Keratinocyte (primary cell): ENCODE measurements around the gene SPTSSA. TPM values are rescaled to one million over a fixed set of nuclear protein-coding genes. Genes with fewer than 3 reads are reported as not detected.

Experiments
- DNase-seq: peaks from one replicate; pipeline ENCODE4 v3.0.0-alpha.2; 2011; ENCODE audit warnings: low read depth, missing footprints, low spot score
- FAIRE-seq: peaks from 2 replicates; lab custom pipeline; 2011; peaks lifted over from hg19 to GRCh38; lab: Jason Lieb, UNC
- H2AFZ ChIP-seq: 2 replicates; pipeline ENCODE4 v1.6.0; 2012; ENCODE audit warnings: low read length, control low read depth, inconsistent platforms; ENCODE audit not compliant: control insufficient read depth
- H3K27ac ChIP-seq: 2 replicates; pipeline ENCODE4 v1.5.1; 2011; ENCODE audit warnings: low read length; ENCODE audit not compliant: control insufficient read depth, insufficient read depth
- H3K27me3 ChIP-seq: 3 replicates; pipeline ENCODE4 v1.6.0; 2011; ENCODE audit warnings: low read length; ENCODE audit not compliant: control insufficient read depth, insufficient read depth; ENCODE audit errors: extremely low read depth
- H3K36me3 ChIP-seq, 2 experiments: 2 replicates in 1 of 2; 3 replicates in 1 of 2; pipeline ENCODE4 v1.5.1; 2011; ENCODE audit warnings: low read length in 2 of 2, mild to moderate bottlenecking in 1 of 2; ENCODE audit not compliant: control insufficient read depth in 2 of 2, insufficient read depth in 2 of 2; ENCODE audit errors: extremely low read depth in 1 of 2
- H3K4me1 ChIP-seq: 3 replicates; pipeline ENCODE4 v1.5.1; 2011; ENCODE audit warnings: low read length; ENCODE audit not compliant: control insufficient read depth, insufficient read depth; ENCODE audit errors: extremely low read depth
- H3K4me2 ChIP-seq: 3 replicates; pipeline ENCODE4 v1.6.0; 2011; ENCODE audit warnings: low read depth, low read length; ENCODE audit not compliant: control insufficient read depth, insufficient read depth; ENCODE audit errors: extremely low read depth
- H3K4me3 ChIP-seq, 3 experiments: fragments of 200-600 bp in 1 of 3; sonication (generic) in 1 of 3; 2 replicates in 2 of 3; 3 replicates in 1 of 3; pipeline ENCODE4 v1.5.1; 2011 to 2016; ENCODE audit warnings: low read length in 3 of 3, mild to moderate bottlenecking in 3 of 3, control low read depth in 2 of 3, inconsistent platforms in 1 of 3, low read depth in 1 of 3, mixed read lengths in 1 of 3, mixed run types in 1 of 3, moderate library complexity in 1 of 3; ENCODE audit not compliant: control insufficient read depth in 2 of 3, insufficient read depth in 2 of 3; ENCODE audit errors: extremely low read depth in 1 of 3
- H3K79me2 ChIP-seq: 2 replicates; pipeline ENCODE4 v1.6.0; 2012; ENCODE audit warnings: low read length; ENCODE audit not compliant: control insufficient read depth, insufficient read depth
- H3K9ac ChIP-seq: 3 replicates; pipeline ENCODE4 v1.6.0; 2011; ENCODE audit warnings: low read length; ENCODE audit not compliant: control insufficient read depth, insufficient read depth; ENCODE audit errors: extremely low read depth
- H3K9me1 ChIP-seq: 3 replicates; pipeline ENCODE4 v1.6.0; 2011; ENCODE audit warnings: low read length; ENCODE audit not compliant: control insufficient read depth, insufficient read depth; ENCODE audit errors: extremely low read depth
- H3K9me3 ChIP-seq: 2 replicates; pipeline ENCODE4 v1.5.1; 2012; ENCODE audit warnings: low read depth, low read length; ENCODE audit not compliant: control insufficient read depth
- H4K20me1 ChIP-seq: 3 replicates; pipeline ENCODE4 v1.6.0; 2011; ENCODE audit warnings: low read length; ENCODE audit not compliant: control insufficient read depth, insufficient read depth; ENCODE audit errors: extremely low read depth
- EZH2 ChIP-seq: IDR thresholded peaks from one replicate; pipeline ENCODE4 v1.6.1; 2012; ENCODE audit warnings: inconsistent platforms, mild to moderate bottlenecking, low read length, moderate library complexity
- dilution Hi-C: fragments of 300-500 bp; cut with MboI; formaldehyde crosslinking; loops from one replicate; pipeline ENCODE4 v1.7.0; 2020; ENCODE audit warnings: low sequenced_read_pairs; ENCODE audit not compliant: extremely low pct_ligation_motif_present
- polyA plus RNA-seq, 5 experiments: library from polyadenylated mRNA; depleted of rRNA in 3 of 5; stranded (reverse) in 3 of 5; stranded (forward) in 1 of 5; unstranded in 1 of 5; fragments of >200 nt; gene quantifications; 1 replicate in 1 of 5; 2 replicates in 3 of 5; 3 replicates in 1 of 5; pipeline versions ENCODE4 v1.2.1 to v1.2.3, GENCODE V29; 2011 to 2012; ENCODE audit warnings: missing spikeins in 2 of 5, low read depth in 1 of 5, low replicate concordance in 1 of 5
- TF ChIP-seq, protein P1 (sequence below), 3 experiments: IDR thresholded peaks in 1 of 3; conservative IDR thresholded peaks in 1 of 3; optimal IDR thresholded peaks in 1 of 3; 2 replicates in 2 of 3; 3 replicates in 1 of 3; pipeline versions ENCODE3 to v1.5.1; 2011; ENCODE audit warnings: low read length in 3 of 3, mild to moderate bottlenecking in 3 of 3, moderate library complexity in 2 of 3, control low read depth in 1 of 3, inconsistent platforms in 1 of 3; ENCODE audit not compliant: insufficient read depth in 2 of 3; ENCODE audit errors: extremely low read depth in 1 of 3

Gene SPTSSA
- polyA plus RNA-seq, 1 donor (not counting 4 experiments of a cell fraction or from before 2014, with no cell fraction given): 43.9 TPM

DNA sequence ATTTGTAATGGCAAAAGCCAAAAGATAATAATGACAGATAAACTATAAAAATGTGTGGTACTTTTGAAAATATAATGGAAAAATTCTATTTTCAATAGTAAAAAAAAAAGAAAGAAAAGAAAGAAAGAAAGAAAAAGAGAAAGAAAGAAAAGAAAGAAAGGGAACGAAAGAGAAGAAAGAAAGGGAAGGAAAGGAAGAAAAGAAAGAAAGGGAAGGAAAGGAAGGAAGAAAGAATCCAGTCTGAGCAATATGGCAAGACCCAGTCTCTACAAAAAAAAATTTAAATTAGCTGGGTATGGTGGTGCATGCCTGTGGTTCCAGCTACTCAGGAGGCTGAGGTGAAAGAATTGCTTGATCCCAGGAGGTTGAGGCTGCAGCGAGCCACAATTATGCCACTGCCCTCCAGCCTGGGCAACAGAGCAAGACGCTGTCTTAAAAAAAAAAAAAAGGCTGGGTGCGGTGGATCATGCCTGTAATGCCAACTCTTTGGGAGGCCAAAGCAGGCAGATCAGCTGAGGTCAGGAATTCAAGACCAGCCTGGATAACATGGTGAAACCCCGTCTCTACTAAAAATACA is 39.1 kb upstream of the SPTSSA start:
- Histone ChIP-seq H3K4me3 (no peak overlapping the region), H3K9me3 (no peaks in the 10 kb centered on the region), H3K4me1 (peaks cover 24% of the 10 kb centered on the region), H3K9me1 (no peaks in the 10 kb centered on the region), H3K36me3 (no peaks in the 10 kb centered on the region), H2AFZ (no peak overlapping the region), H3K27ac (no peak overlapping the region), H4K20me1 (no peaks in the 10 kb centered on the region), H3K79me2 (no peaks in the 10 kb centered on the region), H3K4me2 (no peak overlapping the region), H3K9ac (no peak overlapping the region), H3K27me3 (no peaks in the 10 kb centered on the region)
- FAIRE-seq (no peak), DNase-seq (no peak)
- TF ChIP-seq, protein P1, sequence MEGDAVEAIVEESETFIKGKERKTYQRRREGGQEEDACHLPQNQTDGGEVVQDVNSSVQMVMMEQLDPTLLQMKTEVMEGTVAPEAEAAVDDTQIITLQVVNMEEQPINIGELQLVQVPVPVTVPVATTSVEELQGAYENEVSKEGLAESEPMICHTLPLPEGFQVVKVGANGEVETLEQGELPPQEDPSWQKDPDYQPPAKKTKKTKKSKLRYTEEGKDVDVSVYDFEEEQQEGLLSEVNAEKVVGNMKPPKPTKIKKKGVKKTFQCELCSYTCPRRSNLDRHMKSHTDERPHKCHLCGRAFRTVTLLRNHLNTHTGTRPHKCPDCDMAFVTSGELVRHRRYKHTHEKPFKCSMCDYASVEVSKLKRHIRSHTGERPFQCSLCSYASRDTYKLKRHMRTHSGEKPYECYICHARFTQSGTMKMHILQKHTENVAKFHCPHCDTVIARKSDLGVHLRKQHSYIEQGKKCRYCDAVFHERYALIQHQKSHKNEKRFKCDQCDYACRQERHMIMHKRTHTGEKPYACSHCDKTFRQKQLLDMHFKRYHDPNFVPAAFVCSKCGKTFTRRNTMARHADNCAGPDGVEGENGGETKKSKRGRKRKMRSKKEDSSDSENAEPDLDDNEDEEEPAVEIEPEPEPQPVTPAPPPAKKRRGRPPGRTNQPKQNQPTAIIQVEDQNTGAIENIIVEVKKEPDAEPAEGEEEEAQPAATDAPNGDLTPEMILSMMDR (optimal IDR thresholded peaks at IDR 0.05 in 1 of 3, IDR thresholded peaks at IDR 0.05 in 1 of 3, conservative IDR thresholded peaks at IDR 0.05 in 1 of 3; ENCODE audit: extremely low read depth in 1 of 3, insufficient read depth in 2 of 3, low read length in 3 of 3): no peak
- TF ChIP-seq EZH2: no peak
- dilution Hi-C loops: no loop called here

DNA sequence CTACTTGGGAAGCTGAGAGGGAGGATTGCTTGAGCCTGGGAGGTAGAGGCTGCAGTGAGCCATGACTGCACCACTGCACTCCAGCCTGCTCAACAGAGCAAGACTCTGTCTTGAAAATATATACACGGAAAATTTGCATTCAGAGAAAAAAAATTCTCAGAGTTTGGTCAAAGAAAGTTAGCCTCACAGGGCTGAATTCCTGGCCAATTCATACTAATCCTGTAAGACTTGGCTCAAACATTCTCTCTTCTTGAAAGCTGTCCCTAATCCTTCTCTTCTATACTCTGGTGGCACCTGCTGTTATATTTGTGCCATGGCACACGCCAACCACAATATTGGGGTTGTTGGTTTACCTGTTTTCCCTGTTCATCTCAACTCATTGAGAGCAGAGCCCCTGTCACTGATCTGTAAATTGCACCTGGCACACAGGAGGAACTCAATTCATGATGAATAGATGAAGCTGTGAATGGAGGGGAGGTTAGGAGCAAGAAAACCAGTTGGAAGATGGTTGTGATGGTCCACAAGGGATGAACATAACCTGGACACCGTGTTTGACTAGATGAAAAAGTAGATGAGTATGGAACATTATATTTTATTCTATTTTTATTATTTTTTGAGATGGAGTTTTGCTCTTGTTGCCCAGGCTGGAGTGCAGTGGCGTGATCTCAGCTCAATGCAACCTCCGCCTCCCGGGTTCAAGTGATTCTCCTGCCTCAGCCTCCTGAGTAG is 36.8 kb upstream of the SPTSSA start:
- H3K4me1 ChIP-seq: peaks cover 24% of the 10 kb centered on the region
- H3K27me3 ChIP-seq: no peaks in the 10 kb centered on the region
- no peaks in the 10 kb centered on the region for H4K20me1 ChIP-seq
- H3K9me1 ChIP-seq: no peaks in the 10 kb centered on the region
- TF ChIP-seq, protein P1 (optimal IDR thresholded peaks at IDR 0.05 in 1 of 3, IDR thresholded peaks at IDR 0.05 in 1 of 3, conservative IDR thresholded peaks at IDR 0.05 in 1 of 3; ENCODE audit: extremely low read depth in 1 of 3, insufficient read depth in 2 of 3, low read length in 3 of 3): peak; percentile 67 to 77 (median 69)
- TF ChIP-seq EZH2: no peak
- no peak overlapping the region for H3K4me2 ChIP-seq
- no peak overlapping the region for H3K27ac ChIP-seq
- FAIRE-seq (no peak), DNase-seq (no peak)
- H2AFZ ChIP-seq: no peak overlapping the region
- H3K36me3 ChIP-seq: no peaks in the 10 kb centered on the region
- H3K79me2 ChIP-seq: no peaks in the 10 kb centered on the region
- H3K4me3 ChIP-seq: no peak overlapping the region
- H3K9ac ChIP-seq: no peak overlapping the region
- dilution Hi-C loops: no loop called here
- no peaks in the 10 kb centered on the region for H3K9me3 ChIP-seq
